H7 (cell line): ENCODE measurements around the gene RMI2. TPM values are rescaled to one million over a fixed set of nuclear protein-coding genes. Genes with fewer than 3 reads are reported as not detected.
A peak's percentile ranks its signal among the peaks of the same experiment; 100 is the strongest.

ENCODE experiments used
- DNase-seq: peaks from one replicate; pipeline ENCODE4 v3.0.0; 2012
- H3K27me3 ChIP-seq: 2 replicates; pipeline ENCODE4 v1.6.0; 2011; ENCODE audit warnings: mild to moderate bottlenecking, low read length; ENCODE audit not compliant: control insufficient read depth, insufficient read depth
- H3K36me3 ChIP-seq: replicated peaks from 2 replicates; pipeline ENCODE4 v1.5.1; 2011; ENCODE audit warnings: low read length; ENCODE audit not compliant: control insufficient read depth, insufficient read depth
- H3K4me3 ChIP-seq: 2 replicates; pipeline ENCODE4 v1.5.1; 2011; ENCODE audit warnings: low read depth, mild to moderate bottlenecking, control low read depth, low read length, moderate library complexity; ENCODE audit not compliant: insufficient read depth
- total RNA-seq: library from RNA; depleted of rRNA; stranded (reverse); fragments of >200 nt; shearing (Covaris generic); gene quantifications from 2 replicates; pipeline ENCODE4 v1.2.3, GENCODE V29; 2014; rRNA removed

RMI2 gene
- total RNA-seq, 1 experiment from 2014 or later: 58.8 TPM

DNA sequence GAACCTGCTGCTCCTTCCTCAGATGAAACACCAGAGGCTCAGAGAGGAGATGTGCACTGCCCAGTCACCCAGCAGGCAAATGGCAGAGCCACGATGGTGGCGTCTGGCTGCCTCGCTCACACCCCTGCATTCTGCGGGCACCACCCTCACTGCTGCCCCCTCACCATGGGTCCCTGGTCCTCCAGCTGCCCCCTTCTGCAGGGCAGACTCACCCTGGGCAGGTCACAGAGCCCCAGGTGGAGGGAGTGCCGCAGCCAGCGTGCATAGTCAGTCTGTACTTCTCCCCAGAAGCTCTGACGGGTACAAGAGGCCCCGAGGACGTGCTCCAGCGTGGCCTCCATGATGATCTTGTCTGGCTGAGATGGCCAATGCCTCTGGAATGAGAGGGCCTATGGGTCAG is 52.9 kb downstream of the RMI2 start:
- Histone ChIP-seq H3K36me3 (no peaks in the 10 kb centered on the region), H3K4me3 (no peak overlapping the region), H3K27me3 (no peaks in the 10 kb centered on the region)
- DNase-seq: peak; percentile 41

DNA sequence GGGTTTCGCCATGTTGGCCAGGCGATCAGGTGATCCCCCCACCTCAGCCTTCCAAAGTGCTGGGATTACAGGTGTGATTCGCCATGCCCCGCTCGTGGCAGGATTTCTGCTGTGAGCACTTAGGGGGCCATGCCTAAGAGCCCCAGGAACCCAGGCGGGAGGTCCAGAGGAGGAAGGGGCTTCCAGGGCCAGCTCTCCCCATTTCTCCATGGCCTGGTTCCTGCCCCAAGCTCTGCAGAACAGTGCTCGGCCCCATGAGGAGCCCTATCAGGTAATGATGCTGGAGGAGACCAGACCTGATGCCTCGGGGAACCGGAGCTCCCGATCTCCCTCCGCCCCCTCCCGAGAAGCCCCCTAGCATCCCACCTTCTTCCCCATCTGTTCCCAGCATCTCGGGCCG is 53.6 kb downstream of the RMI2 start:
- H3K4me3 ChIP-seq: no peak overlapping the region
- H3K27me3 ChIP-seq: no peaks in the 10 kb centered on the region
- peak; percentile 27 for DNase-seq
- H3K36me3 ChIP-seq: no peaks in the 10 kb centered on the region

DNA sequence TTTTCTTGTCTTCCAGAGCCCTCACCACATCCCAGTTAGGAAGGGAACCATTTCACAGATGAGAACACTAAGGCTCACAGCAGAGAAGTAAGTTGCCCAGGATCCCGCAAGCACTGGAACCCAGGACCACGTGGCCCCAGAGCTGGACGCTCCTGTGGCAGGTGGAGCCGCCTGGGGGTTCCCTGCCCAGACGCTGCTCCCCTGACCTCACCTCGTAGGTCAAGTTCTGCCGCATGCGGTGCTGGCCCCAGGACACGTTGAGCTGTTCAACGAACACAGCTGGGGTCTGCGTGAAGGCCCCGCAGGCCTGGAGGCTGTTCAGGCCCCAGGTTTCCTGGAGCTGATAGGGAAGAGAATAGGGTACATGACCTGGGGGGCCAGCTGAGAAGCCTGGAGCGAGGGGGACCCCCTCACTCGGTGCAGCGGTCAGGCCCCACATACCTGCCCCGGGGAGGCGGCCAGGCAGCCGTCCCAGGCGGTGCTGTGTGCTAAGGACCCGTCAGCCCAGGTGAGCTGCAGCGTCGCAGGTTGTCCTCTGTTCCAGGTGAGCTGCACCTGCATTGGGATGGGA is 54.1 kb downstream of the RMI2 start:
- Histone ChIP-seq H3K36me3 (no peaks in the 10 kb centered on the region), H3K27me3 (no peaks in the 10 kb centered on the region), H3K4me3 (no peak overlapping the region)
- DNase-seq: peak; percentile 59

DNA sequence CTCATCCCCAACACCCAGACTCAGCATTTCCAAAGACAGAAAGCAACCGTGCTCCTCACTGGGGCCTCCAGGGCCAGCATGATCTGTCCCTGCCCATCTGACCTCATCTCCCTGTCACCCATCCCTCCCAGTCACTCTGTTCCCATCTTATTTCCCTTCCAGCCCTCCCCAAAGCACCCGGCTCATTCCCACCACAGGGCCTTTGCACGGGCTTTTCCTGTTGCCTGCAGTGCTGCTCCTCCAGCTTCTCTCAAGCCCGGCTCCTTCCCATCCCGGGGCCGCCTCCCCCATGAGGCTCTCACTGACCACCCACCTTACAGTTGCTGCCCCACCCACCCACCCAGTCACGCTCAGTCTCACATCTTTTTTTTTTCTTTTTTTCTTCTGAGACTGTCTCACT is 54.8 kb downstream of the RMI2 start:
- no peak overlapping the region for H3K4me3 ChIP-seq
- H3K36me3 ChIP-seq: no peaks in the 10 kb centered on the region
- H3K27me3 ChIP-seq: no peaks in the 10 kb centered on the region
- peak; percentile 36 for DNase-seq

Other genes with a start within 250 kb of the RMI2 start
- gene SOCS1, start 89.3 kb upstream of the RMI2 start, total RNA-seq: 16.3 and 16.4 TPM in 2 replicates
- gene TNP2, start 76.1 kb upstream of the RMI2 start, total RNA-seq: not detected in 2 replicates
- gene PRM3, start 71.8 kb upstream of the RMI2 start, total RNA-seq: not detected in 2 replicates
- gene PRM2, start 69.0 kb upstream of the RMI2 start, total RNA-seq: not detected in 2 replicates
- not detected in 2 replicates for gene PRM1, start 64.1 kb upstream of the RMI2 start, total RNA-seq
- 71.8 and 85.6 TPM in 2 replicates for gene LITAF, start 241.5 kb downstream of the RMI2 start, total RNA-seq